Activated T-helper 2 cell treated with anti-CD3 and anti-CD28 coated beads, Interferon-gamma antibody, Interleukin-2, Interleukin-4, amounts not matched to agents 10 μg/mL and 5 μg/mL and 100 μg/mL, durations not matched to agents 14 hours and 24 hours and 36 hours (primary cell): ENCODE results near the gene WDFY4. TPM values are rescaled to one million over a fixed set of nuclear protein-coding genes. Genes with fewer than 3 reads are reported as not detected.

Experiments
- DNase-seq: peaks from one replicate; pipeline ENCODE4 v3.0.0; 2021; ENCODE audit warnings: low spot score
- H3K27ac Mint-ChIP-seq: one replicate; pipeline ENCODE4 v1.8.0; 2021; ENCODE audit warnings: mixed read lengths
- H3K27me3 Mint-ChIP-seq: one replicate; pipeline ENCODE4 v1.8.0; 2021; ENCODE audit warnings: low read depth, mixed read lengths
- H3K36me3 Mint-ChIP-seq: one replicate; pipeline ENCODE4 v1.8.0; 2021; ENCODE audit warnings: low read depth, mixed read lengths
- H3K4me1 Mint-ChIP-seq: one replicate; pipeline ENCODE4 v1.8.0; 2021; ENCODE audit warnings: low read depth, mixed read lengths
- H3K4me3 Mint-ChIP-seq: one replicate; pipeline ENCODE4 v1.8.0; 2021; ENCODE audit warnings: low read depth, mild to moderate bottlenecking, moderate library complexity, mixed read lengths
- H3K9me3 Mint-ChIP-seq: one replicate; pipeline ENCODE4 v1.8.0; 2021; ENCODE audit warnings: mixed read lengths
- intact Hi-C: fragments of 100-400 bp; cut with micrococcal nuclease; formaldehyde crosslinking; loops from one replicate; pipeline ENCODE4 v1.15.1; 2023
- total RNA-seq: library from RNA; stranded (reverse); gene quantifications from 2 replicates; pipeline ENCODE4 v1.2.3, GENCODE V29; 2022

The WDFY4 gene
- total RNA-seq, 1 donor from 2014 or later, result 0.21 TPM

GRCh38 chr10:48973065-48973464 is 288.4 kb downstream of the WDFY4 start:
- no peaks in the 10 kb centered on the region for H3K9me3 Mint-ChIP-seq
- H3K27ac Mint-ChIP-seq, result no peak overlapping the region
- H3K27me3 Mint-ChIP-seq, result no peaks in the 10 kb centered on the region
- H3K4me1 Mint-ChIP-seq, result peaks cover 1% of the 10 kb centered on the region
- H3K36me3 Mint-ChIP-seq, result no peaks in the 10 kb centered on the region
- H3K4me3 Mint-ChIP-seq, result no peak overlapping the region
- no peak for DNase-seq
- intact Hi-C loops, result no loop called here

GRCh38 chr10:48974510-48975156 is 290.0 kb downstream of the WDFY4 start:
- Mint-ChIP-seq H3K36me3 (no peaks in the 10 kb centered on the region), H3K27me3 (no peaks in the 10 kb centered on the region), H3K4me1 (peaks cover 1% of the 10 kb centered on the region), H3K4me3 (no peak overlapping the region), H3K27ac (no peak overlapping the region), H3K9me3 (no peaks in the 10 kb centered on the region)
- intact Hi-C loops, result no loop called here
- no peak for DNase-seq

- intact Hi-C loops, result no loop called here
- no peak overlapping the region for H3K4me3 Mint-ChIP-seq
- no peaks in the 10 kb centered on the region for H3K4me1 Mint-ChIP-seq
- DNase-seq, result no peak
- no peak overlapping the region for H3K27ac Mint-ChIP-seq
- no peaks in the 10 kb centered on the region for H3K27me3 Mint-ChIP-seq
- no peaks in the 10 kb centered on the region for H3K36me3 Mint-ChIP-seq
- H3K9me3 Mint-ChIP-seq, result no peaks in the 10 kb centered on the region
Measured at GRCh38 chr10:48976196-48976595, 291.5 kb downstream of the WDFY4 start.

DNA sequence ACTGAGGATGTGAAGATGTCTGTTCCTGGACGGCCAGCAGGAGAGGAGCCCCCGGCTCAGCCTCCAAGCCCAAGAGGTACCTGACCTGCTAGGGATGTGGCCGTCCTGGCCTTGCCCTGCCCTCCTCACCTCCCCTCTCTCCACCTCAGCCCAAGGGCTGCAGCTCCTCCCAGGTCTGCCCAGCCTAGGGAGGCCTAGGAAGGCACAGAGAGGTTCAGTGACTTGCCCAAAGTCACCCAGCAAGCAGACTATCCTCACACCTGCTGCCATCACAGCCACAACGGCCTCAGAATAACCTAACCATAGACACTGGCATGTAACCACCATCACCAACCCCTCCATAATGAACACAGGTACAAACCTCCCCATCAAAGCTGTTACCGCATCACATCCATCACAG is 293.6 kb downstream of the WDFY4 start:
- no peak for DNase-seq
- no peaks in the 10 kb centered on the region for H3K4me1 Mint-ChIP-seq
- H3K9me3 Mint-ChIP-seq, result no peaks in the 10 kb centered on the region
- no peak overlapping the region for H3K4me3 Mint-ChIP-seq
- no peak overlapping the region for H3K27ac Mint-ChIP-seq
- H3K36me3 Mint-ChIP-seq, result no peaks in the 10 kb centered on the region
- intact Hi-C loops, result no loop called here
- no peaks in the 10 kb centered on the region for H3K27me3 Mint-ChIP-seq

GRCh38 chr10:48981310-48981907 is 296.7 kb downstream of the WDFY4 start:
- H3K27ac Mint-ChIP-seq, result no peak overlapping the region
- H3K36me3 Mint-ChIP-seq, result no peaks in the 10 kb centered on the region
- no peaks in the 10 kb centered on the region for H3K27me3 Mint-ChIP-seq
- peak; percentile 20 for DNase-seq
- no peaks in the 10 kb centered on the region for H3K9me3 Mint-ChIP-seq
- H3K4me1 Mint-ChIP-seq, result no peaks in the 10 kb centered on the region
- intact Hi-C loops, result loop anchor here (1.0 to 5.0 kb wide), 4 partner anchors 96 to 531 kb away; partner anchors contain the start of gene DRGX
- H3K4me3 Mint-ChIP-seq, result no peak overlapping the region

GRCh38 chr10:48982584-48982983 is 297.9 kb downstream of the WDFY4 start:
- H3K4me3 Mint-ChIP-seq, result no peak overlapping the region
- no peaks in the 10 kb centered on the region for H3K9me3 Mint-ChIP-seq
- no peaks in the 10 kb centered on the region for H3K27me3 Mint-ChIP-seq
- no peaks in the 10 kb centered on the region for H3K36me3 Mint-ChIP-seq
- H3K27ac Mint-ChIP-seq, result no peak overlapping the region
- no peaks in the 10 kb centered on the region for H3K4me1 Mint-ChIP-seq
- DNase-seq, result no peak
- intact Hi-C loops, result loop anchor here (5.0 kb wide), 3 partner anchors 95 to 530 kb away; partner anchors contain the start of gene DRGX

GRCh38 chr10:48983648-48984351 is 299.1 kb downstream of the WDFY4 start:
- Mint-ChIP-seq H3K4me3 (no peak overlapping the region), H3K36me3 (no peaks in the 10 kb centered on the region), H3K4me1 (no peaks in the 10 kb centered on the region), H3K27ac (no peak overlapping the region), H3K9me3 (no peaks in the 10 kb centered on the region), H3K27me3 (no peaks in the 10 kb centered on the region)
- intact Hi-C loops, result loop anchor here (5.0 kb wide), 3 partner anchors 94 to 529 kb away; partner anchors contain the start of gene DRGX
- DNase-seq, result no peak

DNA sequence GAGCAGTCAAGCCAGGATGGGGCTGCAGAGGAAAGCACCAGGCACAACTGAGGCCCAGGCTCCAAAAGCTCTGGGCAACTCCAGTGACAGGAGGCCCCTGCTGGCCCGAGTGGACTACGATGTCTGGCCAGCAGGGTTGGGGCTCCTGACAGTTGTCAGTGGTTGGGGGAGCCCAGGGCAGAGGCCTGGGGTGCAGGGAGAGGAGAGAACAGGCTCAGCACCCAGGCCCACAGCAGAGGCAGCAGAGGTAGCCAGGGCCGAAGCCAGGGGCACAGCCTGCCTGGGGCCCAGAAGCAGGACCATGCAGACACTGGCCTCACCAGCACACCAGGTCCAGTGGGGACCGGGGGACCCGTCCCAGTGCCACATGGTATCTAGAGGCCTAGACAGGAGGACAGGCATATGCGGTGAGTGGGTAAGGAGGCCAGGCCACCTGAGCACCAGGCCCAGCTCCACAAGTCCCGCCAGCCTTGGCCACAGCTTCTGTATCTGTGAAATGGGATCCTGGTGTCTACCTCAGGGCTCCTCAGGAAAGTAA is 301.0 kb downstream of the WDFY4 start:
- DNase-seq, result no peak
- no peaks in the 10 kb centered on the region for H3K4me1 Mint-ChIP-seq
- H3K27me3 Mint-ChIP-seq, result no peaks in the 10 kb centered on the region
- H3K9me3 Mint-ChIP-seq, result no peaks in the 10 kb centered on the region
- intact Hi-C loops, result no loop called here
- no peak overlapping the region for H3K4me3 Mint-ChIP-seq
- H3K36me3 Mint-ChIP-seq, result no peaks in the 10 kb centered on the region
- H3K27ac Mint-ChIP-seq, result no peak overlapping the region

DNA sequence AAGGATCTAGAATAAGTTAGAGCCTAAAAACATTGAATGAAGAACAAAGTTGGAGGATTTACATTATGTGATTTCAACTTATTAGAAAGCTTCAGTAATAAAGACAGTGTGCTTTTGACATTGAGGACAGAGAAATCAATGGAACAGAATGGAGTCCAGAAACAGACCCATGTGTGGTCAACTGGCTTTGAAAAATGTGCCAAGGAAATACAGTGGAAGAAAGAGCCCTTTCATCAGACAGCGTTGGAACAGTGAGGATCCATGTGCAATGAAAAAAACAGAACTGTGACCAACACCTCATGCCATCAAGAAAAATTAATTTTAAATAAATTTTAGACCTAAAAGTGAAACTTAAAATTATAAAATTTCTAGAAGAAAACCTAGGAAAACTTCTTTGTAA is 305.6 kb downstream of the WDFY4 start:
- Mint-ChIP-seq H3K27me3 (no peaks in the 10 kb centered on the region), H3K27ac (no peak overlapping the region), H3K4me3 (no peak overlapping the region), H3K36me3 (no peaks in the 10 kb centered on the region), H3K4me1 (no peaks in the 10 kb centered on the region), H3K9me3 (no peaks in the 10 kb centered on the region)
- intact Hi-C loops, result no loop called here
- DNase-seq, result no peak

DNA sequence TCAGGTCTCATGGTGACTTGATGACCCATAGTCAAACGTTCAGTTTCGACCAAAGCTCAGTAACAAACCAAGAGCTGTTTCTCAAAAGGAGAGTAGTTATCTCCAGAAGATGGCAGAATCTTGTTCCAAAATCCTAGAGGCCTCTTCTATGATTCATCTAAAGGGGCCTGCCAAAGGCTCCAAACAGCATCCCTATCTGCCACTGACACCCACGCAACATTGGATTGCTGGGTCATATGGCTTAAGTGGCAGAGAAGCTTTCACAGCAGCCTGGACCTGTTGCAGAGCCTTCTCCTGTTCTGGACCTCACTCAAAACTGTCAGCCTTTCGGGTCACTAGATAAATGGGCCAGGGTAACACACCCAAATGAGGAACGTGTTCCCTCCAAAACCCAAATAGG is 309.0 kb downstream of the WDFY4 start:
- no peak overlapping the region for H3K27ac Mint-ChIP-seq
- no peaks in the 10 kb centered on the region for H3K9me3 Mint-ChIP-seq
- no peak for DNase-seq
- H3K36me3 Mint-ChIP-seq, result no peaks in the 10 kb centered on the region
- intact Hi-C loops, result no loop called here
- no peaks in the 10 kb centered on the region for H3K4me1 Mint-ChIP-seq
- no peaks in the 10 kb centered on the region for H3K27me3 Mint-ChIP-seq
- no peak overlapping the region for H3K4me3 Mint-ChIP-seq

- Mint-ChIP-seq H3K27me3 (no peaks in the 10 kb centered on the region), H3K4me1 (no peaks in the 10 kb centered on the region), H3K27ac (no peak overlapping the region), H3K9me3 (no peaks in the 10 kb centered on the region), H3K4me3 (no peak overlapping the region), H3K36me3 (no peaks in the 10 kb centered on the region)
- intact Hi-C loops, result no loop called here
- no peak for DNase-seq
Measured at GRCh38 chr10:48996329-48996728, 311.7 kb downstream of the WDFY4 start.

- Mint-ChIP-seq H3K9me3 (no peaks in the 10 kb centered on the region), H3K27me3 (no peaks in the 10 kb centered on the region), H3K4me1 (no peaks in the 10 kb centered on the region), H3K27ac (no peak overlapping the region), H3K36me3 (no peaks in the 10 kb centered on the region), H3K4me3 (no peak overlapping the region)
- no peak for DNase-seq
- intact Hi-C loops, result no loop called here
Measured at GRCh38 chr10:48999346-48999745, 314.7 kb downstream of the WDFY4 start.
